T-helper 1 cell treated with Interleukin-12 subunit alpha and Interleukin-12 subunit beta and Interleukin-4 antibody, amounts not matched to agents 30 ng/mL and 1 ng/mL, for 36 hours (primary cell): ENCODE results near the gene RHOBTB3. TPM values are rescaled to one million over a fixed set of nuclear protein-coding genes. Genes with fewer than 3 reads are reported as not detected.

ENCODE experiments used
- intact Hi-C: fragments of 100-400 bp; cut with micrococcal nuclease; formaldehyde crosslinking; loops from one replicate; pipeline ENCODE4 v1.15.1; 2024
- total RNA-seq: library from RNA; stranded (reverse); gene quantifications from 2 replicates; pipeline ENCODE4 v1.2.3, GENCODE V29; 2022

RHOBTB3 gene
- total RNA-seq, 1 donor from 2014 or later: 0.37 TPM

GRCh38 chr5:95761771-95762651, 30.9 kb downstream of the RHOBTB3 start:
- intact Hi-C loops: loop anchor here (2.0 to 10.0 kb wide), 6 partner anchors 29 to 205 kb away; partner anchors contain the start of genes ARSK and RFESD

GRCh38 chr5:95762652-95763041, 31.5 kb downstream of the RHOBTB3 start:
- intact Hi-C loops: loop anchor here (5.0 to 10.0 kb wide), 3 partner anchors 48 to 205 kb away; partner anchors contain the start of gene ARSK

- intact Hi-C loops: loop anchor here (1.0 to 10.0 kb wide), 4 partner anchors 49 to 572 kb away; partner anchors contain the start of gene ARSK
Observed at GRCh38 chr5:95763941-95764340, 32.8 kb downstream of the RHOBTB3 start.

- intact Hi-C loops: loop anchor here (10.0 kb wide), 1 partner anchor 54 kb away; no protein-coding TSS in a partner anchor
Observed at GRCh38 chr5:95768731-95769130, 37.6 kb downstream of the RHOBTB3 start.

GRCh38 chr5:95770830-95771708, 39.9 kb downstream of the RHOBTB3 start:
- intact Hi-C loops: no loop called here

- intact Hi-C loops: no loop called here
Observed at GRCh38 chr5:95771892-95772291, 40.8 kb downstream of the RHOBTB3 start.

- intact Hi-C loops: no loop called here
Observed at GRCh38 chr5:95773335-95774059, 42.4 kb downstream of the RHOBTB3 start.

- intact Hi-C loops: no loop called here
Observed at GRCh38 chr5:95777441-95777840, 46.3 kb downstream of the RHOBTB3 start.

GRCh38 chr5:95778713-95779436, 47.7 kb downstream of the RHOBTB3 start:
- intact Hi-C loops: no loop called here

GRCh38 chr5:95779611-95780010, 48.5 kb downstream of the RHOBTB3 start:
- intact Hi-C loops: loop anchor here (2.0 to 10.0 kb wide), 3 partner anchors 55 to 821 kb away; partner anchors contain the start of gene ELL2

- intact Hi-C loops: loop anchor here (2.0 to 10.0 kb wide), 3 partner anchors 56 to 820 kb away; partner anchors contain the start of gene ELL2
Observed at GRCh38 chr5:95780597-95780996, 49.5 kb downstream of the RHOBTB3 start.

- intact Hi-C loops: loop anchor here (1.0 to 10.0 kb wide), 10 partner anchors 27 to 820 kb away; partner anchors contain the start of genes ELL2 and GLRX
Observed at GRCh38 chr5:95781101-95781583, 50.0 kb downstream of the RHOBTB3 start.

- intact Hi-C loops: loop anchor here (5.0 to 10.0 kb wide), 2 partner anchors 57 to 180 kb away; partner anchors contain the start of gene ELL2
Observed at GRCh38 chr5:95782181-95782580, 51.0 kb downstream of the RHOBTB3 start.

- intact Hi-C loops: loop anchor here (5.0 to 10.0 kb wide), 2 partner anchors 59 to 179 kb away; partner anchors contain the start of gene ELL2
Observed at GRCh38 chr5:95783661-95784060, 52.5 kb downstream of the RHOBTB3 start.

GRCh38 chr5:95784514-95785302, 53.6 kb downstream of the RHOBTB3 start:
- intact Hi-C loops: loop anchor here (5.0 to 10.0 kb wide), 2 partner anchors 60 to 178 kb away; partner anchors contain the start of gene ELL2

- intact Hi-C loops: loop anchor here (10.0 kb wide), 1 partner anchor 62 kb away; no protein-coding TSS in a partner anchor
Observed at GRCh38 chr5:95786821-95787418, 55.8 kb downstream of the RHOBTB3 start.

- intact Hi-C loops: loop anchor here (10.0 kb wide), 1 partner anchor 64 kb away; no protein-coding TSS in a partner anchor
Observed at GRCh38 chr5:95788493-95788892, 57.4 kb downstream of the RHOBTB3 start.

GRCh38 chr5:95791751-95792150, 60.6 kb downstream of the RHOBTB3 start:
- intact Hi-C loops: no loop called here
